ENCODE results near the gene WNT11.

DNA sequence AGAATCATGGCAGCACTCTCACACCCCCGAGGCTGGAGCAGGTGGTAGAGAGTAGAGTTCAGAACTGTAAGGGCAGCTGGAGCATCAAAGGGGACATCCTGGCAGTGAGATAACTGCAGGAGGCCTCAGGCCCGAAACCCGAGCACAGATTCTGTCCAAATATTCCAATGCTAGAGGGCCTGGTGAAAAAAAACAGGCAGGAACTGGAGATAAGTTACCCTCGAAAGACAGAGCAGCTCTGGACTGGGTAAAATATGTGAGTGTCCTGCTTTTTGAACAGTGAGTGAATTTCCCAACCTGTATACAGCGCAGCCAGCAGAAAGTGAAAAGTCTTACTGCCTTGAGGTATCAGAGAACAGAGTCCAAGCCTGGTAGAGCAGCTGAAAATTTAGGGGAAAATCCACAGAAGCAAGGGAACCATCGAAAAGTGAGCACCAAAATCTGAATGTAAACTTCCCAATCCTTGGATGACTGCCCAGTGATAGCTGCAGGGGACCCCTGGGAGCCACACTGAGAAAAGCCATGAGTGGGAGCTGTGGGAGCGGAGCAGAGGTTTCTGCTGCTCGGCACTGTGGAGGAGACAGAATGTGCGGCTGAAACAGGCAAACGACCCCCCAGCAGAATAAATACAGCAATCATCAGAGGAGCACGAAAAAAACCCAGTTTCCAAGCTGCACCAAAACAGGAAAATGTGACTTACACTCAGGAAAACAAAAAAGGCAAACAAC lies 50.6 kb downstream of the WNT11 start:
- TF ChIP-seq, protein P1, sequence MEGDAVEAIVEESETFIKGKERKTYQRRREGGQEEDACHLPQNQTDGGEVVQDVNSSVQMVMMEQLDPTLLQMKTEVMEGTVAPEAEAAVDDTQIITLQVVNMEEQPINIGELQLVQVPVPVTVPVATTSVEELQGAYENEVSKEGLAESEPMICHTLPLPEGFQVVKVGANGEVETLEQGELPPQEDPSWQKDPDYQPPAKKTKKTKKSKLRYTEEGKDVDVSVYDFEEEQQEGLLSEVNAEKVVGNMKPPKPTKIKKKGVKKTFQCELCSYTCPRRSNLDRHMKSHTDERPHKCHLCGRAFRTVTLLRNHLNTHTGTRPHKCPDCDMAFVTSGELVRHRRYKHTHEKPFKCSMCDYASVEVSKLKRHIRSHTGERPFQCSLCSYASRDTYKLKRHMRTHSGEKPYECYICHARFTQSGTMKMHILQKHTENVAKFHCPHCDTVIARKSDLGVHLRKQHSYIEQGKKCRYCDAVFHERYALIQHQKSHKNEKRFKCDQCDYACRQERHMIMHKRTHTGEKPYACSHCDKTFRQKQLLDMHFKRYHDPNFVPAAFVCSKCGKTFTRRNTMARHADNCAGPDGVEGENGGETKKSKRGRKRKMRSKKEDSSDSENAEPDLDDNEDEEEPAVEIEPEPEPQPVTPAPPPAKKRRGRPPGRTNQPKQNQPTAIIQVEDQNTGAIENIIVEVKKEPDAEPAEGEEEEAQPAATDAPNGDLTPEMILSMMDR (IDR thresholded peaks at IDR 0.05) = no peak
- no peak for TF ChIP-seq POLR2A (IDR thresholded peaks at IDR 0.05)

Data from adrenal gland (tissue), 5 donors.